SK-N-SH (cell line): ENCODE data around the gene CRB2.

Experiments used
- CTCF ChIP-seq: fragments of 200-600 bp; sonication (generic); IDR thresholded peaks from 2 replicates; pipeline ENCODE4 v1.6.1; 2017; ENCODE audit warnings: antibody characterized with exemption, mild to moderate bottlenecking, moderate library complexity
- EP300 ChIP-seq, 2 experiments: IDR thresholded peaks; 2 replicates each; pipeline versions ENCODE4 v1.4.0 to v1.6.1; 2012; ENCODE audit warnings: borderline replicate concordance in 1 of 2, low read depth in 1 of 2, low read length in 1 of 2
- POLR2AphosphoS5 ChIP-seq: IDR thresholded peaks from 2 replicates; pipeline ENCODE4 v1.6.1; 2012; ENCODE audit warnings: low read depth, low read length
- RCOR1 ChIP-seq: fragments of 150-350 bp; IDR thresholded peaks from 2 replicates; pipeline ENCODE4 v1.6.1; 2017; ENCODE audit warnings: antibody characterized with exemption, low read length

- TF ChIP-seq RCOR1 (no peak), POLR2AphosphoS5 (no peak), CTCF (no peak), EP300 (IDR thresholded peaks at IDR 0.05; ENCODE audit: borderline replicate concordance in 1 of 2, low read depth in 1 of 2, low read length in 1 of 2) (no peak)
Observed at GRCh38 chr9:123373447-123373923, 17.5 kb downstream of the CRB2 start.
